Muscle layer of duodenum (tissue), 2 donors: ENCODE results near the gene CCHCR1.
"Not testable (repeated sequence)": the region's sequence is repeated elsewhere in the genome, so short reads cannot be mapped to it uniquely, and the experiment has no call there.

Experiments used
- H3K27ac ChIP-seq: one replicate; pipeline ENCODE4 v1.7.0; 2013; ENCODE audit warnings: mild to moderate bottlenecking, low read length
- H3K27me3 ChIP-seq: one replicate; pipeline ENCODE4 v1.7.0; 2013; ENCODE audit warnings: low read depth, mild to moderate bottlenecking, control low read depth, low read length
- H3K36me3 ChIP-seq, 2 donors: one replicate each; pipeline ENCODE4 v1.7.0; 2013; ENCODE audit warnings: low read length in 2 of 2, control low read depth in 1 of 2, mild to moderate bottlenecking in 1 of 2; ENCODE audit not compliant: insufficient read depth in 2 of 2, control insufficient read depth in 1 of 2
- H3K4me1 ChIP-seq, 2 donors: one replicate each; pipeline ENCODE4 v1.7.0; 2013; ENCODE audit warnings: low read length in 2 of 2, mild to moderate bottlenecking in 2 of 2, control low read depth in 1 of 2, moderate library complexity in 1 of 2; ENCODE audit not compliant: insufficient read depth in 2 of 2, control insufficient read depth in 1 of 2
- H3K4me3 ChIP-seq, 2 donors: one replicate each; pipeline ENCODE4 v1.7.0; 2013; ENCODE audit warnings: low read length in 2 of 2, low read depth in 1 of 2, mild to moderate bottlenecking in 1 of 2
- H3K9me3 ChIP-seq, 2 donors: one replicate each; pipeline ENCODE4 v1.7.0; 2013; ENCODE audit warnings: low read length in 2 of 2, control low read depth in 1 of 2, mild to moderate bottlenecking in 1 of 2; ENCODE audit not compliant: control insufficient read depth in 1 of 2
- donor health status: healthy.

CCHCR1 gene, protein sequence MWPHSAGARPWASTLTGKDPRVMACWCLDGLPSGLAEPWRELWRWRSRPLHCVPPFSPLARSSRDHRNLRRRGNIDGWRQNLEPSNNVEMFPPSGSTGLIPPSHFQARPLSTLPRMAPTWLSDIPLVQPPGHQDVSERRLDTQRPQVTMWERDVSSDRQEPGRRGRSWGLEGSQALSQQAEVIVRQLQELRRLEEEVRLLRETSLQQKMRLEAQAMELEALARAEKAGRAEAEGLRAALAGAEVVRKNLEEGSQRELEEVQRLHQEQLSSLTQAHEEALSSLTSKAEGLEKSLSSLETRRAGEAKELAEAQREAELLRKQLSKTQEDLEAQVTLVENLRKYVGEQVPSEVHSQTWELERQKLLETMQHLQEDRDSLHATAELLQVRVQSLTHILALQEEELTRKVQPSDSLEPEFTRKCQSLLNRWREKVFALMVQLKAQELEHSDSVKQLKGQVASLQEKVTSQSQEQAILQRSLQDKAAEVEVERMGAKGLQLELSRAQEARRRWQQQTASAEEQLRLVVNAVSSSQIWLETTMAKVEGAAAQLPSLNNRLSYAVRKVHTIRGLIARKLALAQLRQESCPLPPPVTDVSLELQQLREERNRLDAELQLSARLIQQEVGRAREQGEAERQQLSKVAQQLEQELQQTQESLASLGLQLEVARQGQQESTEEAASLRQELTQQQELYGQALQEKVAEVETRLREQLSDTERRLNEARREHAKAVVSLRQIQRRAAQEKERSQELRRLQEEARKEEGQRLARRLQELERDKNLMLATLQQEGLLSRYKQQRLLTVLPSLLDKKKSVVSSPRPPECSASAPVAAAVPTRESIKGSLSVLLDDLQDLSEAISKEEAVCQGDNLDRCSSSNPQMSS

DNA sequence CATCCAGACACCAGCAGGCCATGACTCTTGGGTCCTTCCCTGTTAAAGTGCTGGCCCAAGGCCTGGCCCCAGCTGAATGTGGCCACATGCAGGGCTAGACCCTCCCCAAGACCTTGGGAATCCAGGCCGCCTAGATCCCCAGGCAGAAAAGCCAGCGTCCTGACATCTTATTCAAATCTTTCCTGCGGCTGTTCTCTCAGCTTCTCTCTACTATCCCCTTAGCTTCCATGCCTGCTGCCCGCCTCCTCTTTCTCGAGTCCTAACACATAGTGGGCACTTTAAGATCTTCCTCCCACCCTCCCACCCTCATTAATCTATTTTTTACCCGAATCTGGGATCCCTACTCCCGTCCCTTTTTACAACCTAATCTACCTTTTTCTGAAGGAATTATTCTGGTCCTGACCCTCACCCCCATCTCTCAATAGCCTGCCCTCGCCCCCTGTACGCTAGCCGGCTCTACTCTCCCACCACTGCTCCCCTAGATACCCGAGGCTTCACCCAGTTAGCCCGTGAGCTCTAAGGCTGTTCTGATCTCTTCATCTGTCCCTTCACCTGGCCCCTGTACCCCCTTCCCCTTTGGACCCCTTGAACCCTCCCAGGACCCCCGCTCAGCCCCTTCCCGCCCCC is at the start of gene CCHCR1:
Gene CCHCR1 (minus strand): TSS at position 290 of the 627 bp plus-strand sequence. CDS start 202 bp downstream, at position 88.
- Histone ChIP-seq H3K4me1 (peaks cover 4 to 17% of the 10 kb centered on the region in 2 donors), H3K9me3 (no peaks in the 10 kb centered on the region), H3K27me3 (no peaks in the 10 kb centered on the region), H3K4me3 (peak within 1 kb of the TSS; percentile 78 to 83), H3K36me3 (peaks cover 0 to 7% of the 10 kb centered on the region in 2 donors), H3K27ac (no peak within 1 kb of the TSS)

DNA sequence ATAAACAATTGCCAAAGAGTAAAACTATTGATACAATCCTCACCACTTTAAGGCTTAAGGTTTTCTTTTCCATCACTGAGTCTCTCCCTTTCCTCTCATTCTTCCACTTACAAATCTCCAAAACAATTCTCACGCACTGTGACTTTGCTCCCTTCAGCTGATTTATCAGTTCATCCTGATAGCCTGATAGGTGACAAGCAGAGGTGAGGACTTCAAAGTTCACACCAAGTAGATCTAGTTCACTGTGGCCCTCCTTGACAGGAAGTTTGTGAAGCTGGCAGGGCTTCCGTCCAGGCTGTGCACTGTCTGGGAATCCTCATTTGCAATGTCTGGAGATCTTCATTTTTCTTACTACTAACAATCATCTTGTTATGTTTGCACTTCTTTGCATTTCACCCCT is 48.0 kb upstream of the CCHCR1 start:
- H3K36me3 ChIP-seq, result peaks cover 0 to 5% of the 10 kb centered on the region in 2 donors
- H3K4me3 ChIP-seq, result no peak overlapping the region
- H3K27ac ChIP-seq, result peak overlapping the region; percentile 31
- no peaks in the 10 kb centered on the region for H3K27me3 ChIP-seq
- peaks cover 16 to 26% of the 10 kb centered on the region in 2 donors for H3K4me1 ChIP-seq
- peaks cover 0 to 5% of the 10 kb centered on the region in 2 donors for H3K9me3 ChIP-seq

DNA sequence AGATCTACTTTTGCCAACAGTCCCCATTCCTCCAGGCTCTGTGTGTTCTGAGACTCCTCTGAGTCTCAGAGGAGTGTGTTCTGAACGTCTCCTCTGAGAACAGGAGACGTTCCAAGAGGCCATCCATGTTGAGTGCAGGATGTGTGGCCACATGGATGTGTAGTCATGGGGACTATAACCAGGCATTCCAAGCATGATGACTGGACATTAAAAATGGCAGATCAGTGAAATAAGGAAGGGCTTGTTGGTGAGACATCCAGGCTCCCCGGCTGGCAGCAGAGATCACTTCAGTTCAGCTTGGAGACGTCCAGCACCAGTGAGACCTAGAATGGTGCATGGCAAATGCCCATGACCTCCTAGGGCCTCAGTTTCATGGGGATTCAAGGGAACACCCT is 47.1 kb upstream of the CCHCR1 start:
- Histone ChIP-seq H3K4me3 (no peak overlapping the region), H3K27ac (peak overlapping the region; percentile 10), H3K9me3 (peaks cover 0 to 9% of the 10 kb centered on the region in 2 donors), H3K36me3 (peaks cover 0 to 5% of the 10 kb centered on the region in 2 donors), H3K4me1 (peaks cover 16 to 26% of the 10 kb centered on the region in 2 donors), H3K27me3 (no peaks in the 10 kb centered on the region)

DNA sequence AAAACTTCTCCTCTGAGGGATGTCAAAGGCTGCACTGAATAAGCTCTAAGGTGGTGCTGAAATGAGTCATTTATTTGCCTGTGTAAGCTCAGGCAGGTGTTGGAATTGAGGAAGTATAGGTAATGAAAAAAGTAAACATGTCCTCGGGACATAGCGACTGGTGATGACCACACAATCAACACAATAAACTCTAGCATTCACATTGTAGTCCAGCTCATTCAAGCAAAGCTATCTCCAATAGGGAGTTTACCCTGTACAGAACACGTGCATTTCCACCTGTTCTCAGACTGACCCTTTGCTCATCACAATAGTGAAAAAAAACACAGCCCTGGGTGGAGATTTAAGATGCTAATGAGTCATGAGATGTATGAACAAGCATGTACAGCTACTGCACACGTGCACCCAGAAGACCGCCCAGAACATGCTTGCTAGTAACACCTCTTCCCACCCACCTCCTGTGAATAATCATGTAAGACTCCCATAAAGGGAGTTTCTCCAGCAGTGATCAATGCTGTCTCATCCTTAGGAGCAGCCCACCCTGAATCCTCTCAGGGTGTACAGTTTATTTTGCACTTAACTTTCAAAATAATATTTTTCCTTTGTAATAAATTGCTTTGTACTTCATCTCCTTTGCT is 45.9 kb upstream of the CCHCR1 start:
- H3K4me1 ChIP-seq, result peaks cover 13 to 28% of the 10 kb centered on the region in 2 donors
- H3K36me3 ChIP-seq, result peaks cover 0 to 5% of the 10 kb centered on the region in 2 donors
- H3K4me3 ChIP-seq, result peak overlapping the region; percentile 50 to 95
- no peaks in the 10 kb centered on the region for H3K27me3 ChIP-seq
- H3K9me3 ChIP-seq, result peaks cover 0 to 9% of the 10 kb centered on the region in 2 donors
- H3K27ac ChIP-seq, result peak overlapping the region; percentile 94

DNA sequence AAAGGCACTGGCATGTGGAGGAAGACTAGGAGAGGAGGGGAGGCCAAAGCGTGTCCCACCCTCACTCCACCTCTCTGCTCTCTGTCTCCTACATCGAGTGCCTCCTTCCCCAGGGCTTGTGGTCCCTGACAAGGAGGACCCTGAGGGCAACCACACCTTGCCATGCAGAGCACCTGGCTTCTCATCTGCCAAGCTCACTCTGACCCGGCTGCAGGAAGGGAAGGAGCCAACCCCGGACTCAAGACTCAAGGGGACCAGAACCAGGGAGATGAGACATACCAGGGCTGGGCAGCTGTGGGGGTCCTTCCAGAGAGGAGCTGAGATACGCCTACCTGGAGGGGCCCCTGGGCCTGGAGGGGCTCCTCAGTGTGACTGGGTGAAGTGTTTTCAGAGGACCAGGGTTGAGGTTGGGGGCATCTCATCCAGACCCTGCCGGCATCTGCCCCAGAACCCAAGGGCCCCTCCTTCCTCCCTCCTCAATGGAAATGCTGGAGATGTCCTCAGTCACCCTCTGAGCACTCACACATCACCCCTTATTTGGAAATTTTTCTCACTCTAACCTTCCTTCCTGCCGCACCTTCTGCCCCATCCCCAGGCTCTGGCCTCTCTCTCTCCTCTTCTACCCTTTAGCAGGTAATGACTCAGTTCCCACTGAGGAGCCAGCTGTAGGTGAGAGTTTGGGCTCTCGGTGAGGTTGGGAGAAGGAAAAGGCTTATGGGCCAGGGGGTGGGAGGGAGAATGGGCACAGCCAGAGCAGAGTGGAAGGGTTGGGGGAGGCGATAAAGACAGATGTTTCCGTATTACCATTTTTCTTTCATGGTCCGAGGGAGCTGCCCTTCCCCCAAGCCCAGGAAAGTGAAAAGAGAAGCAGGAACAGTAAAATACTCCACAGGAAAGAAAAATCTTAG is 44.9 kb upstream of the CCHCR1 start:
- Histone ChIP-seq H3K4me3 (no peak overlapping the region), H3K27me3 (no peaks in the 10 kb centered on the region), H3K9me3 (peaks cover 0 to 9% of the 10 kb centered on the region in 2 donors), H3K27ac (peak overlapping the region; percentile 94), H3K36me3 (peaks cover 0 to 5% of the 10 kb centered on the region in 2 donors), H3K4me1 (peaks cover 13 to 29% of the 10 kb centered on the region in 2 donors)

DNA sequence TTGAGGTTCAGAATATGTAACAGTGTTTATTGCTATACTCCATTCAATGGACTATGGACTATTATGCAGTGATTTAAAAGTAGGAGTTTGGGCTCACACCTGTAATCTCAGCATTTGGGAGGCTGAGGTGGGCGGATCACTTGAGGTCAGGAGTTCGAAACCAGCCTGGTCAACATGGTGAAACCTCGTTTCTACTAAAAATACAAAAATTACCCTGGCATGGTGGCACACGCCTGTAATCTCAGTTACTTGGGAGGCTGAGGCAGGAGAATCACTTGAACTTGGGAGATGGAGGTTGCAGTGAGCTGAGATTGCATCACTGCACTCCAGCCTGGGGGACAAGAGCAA is 41.5 kb upstream of the CCHCR1 start:
- not testable (repeated sequence) for H3K27me3 ChIP-seq, H3K9me3 ChIP-seq, H3K36me3 ChIP-seq
- H3K4me3 ChIP-seq, result peak overlapping the region in 1 of 2 donors; percentile 37
- H3K4me1 ChIP-seq, result peaks cover 13 to 33% of the 10 kb centered on the region in 2 donors
- H3K27ac ChIP-seq, result peak overlapping the region; percentile 23

DNA sequence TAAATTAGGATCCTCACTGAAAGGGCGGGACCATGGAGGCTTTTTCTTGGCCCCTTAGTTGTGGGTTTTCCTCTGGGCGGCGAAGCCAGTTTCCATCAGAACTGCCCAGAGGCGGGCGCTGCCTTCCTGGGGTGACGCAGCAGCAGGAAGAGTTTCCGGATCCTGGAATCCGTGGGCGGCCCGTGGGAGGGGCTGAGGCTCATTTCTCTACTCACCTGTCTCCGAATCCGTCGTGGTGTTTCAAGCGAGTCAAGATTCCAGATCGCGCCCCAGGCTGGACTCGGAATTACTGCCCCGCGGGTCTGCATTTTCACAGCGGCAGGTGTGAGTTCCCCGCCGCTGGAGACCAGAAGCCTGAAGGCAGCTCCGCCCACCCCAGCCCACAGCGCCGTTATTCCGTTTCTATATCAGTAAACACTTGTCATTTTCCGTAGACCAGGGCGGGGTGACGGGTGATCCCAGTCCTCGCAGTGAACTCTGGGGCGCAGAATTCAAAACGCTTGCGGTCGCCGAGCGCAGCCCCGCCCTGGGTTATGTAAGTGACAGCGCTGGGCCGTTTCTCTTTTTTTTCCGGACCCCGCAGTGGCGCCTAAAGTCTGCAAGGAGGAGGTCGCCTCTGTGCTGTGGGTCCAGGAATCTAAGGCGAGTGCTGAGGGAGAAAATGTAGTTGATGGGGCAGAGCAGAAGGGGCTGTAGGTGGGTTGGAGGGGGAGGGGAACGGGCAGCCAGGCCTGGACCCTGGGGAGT is 40.1 kb upstream of the CCHCR1 start:
- peak overlapping the region; percentile 93 for H3K27ac ChIP-seq
- peaks cover 0 to 5% of the 10 kb centered on the region in 2 donors for H3K36me3 ChIP-seq
- peaks cover 5 to 21% of the 10 kb centered on the region in 2 donors for H3K4me1 ChIP-seq
- H3K4me3 ChIP-seq, result peak overlapping the region; percentile 58 to 70
- H3K9me3 ChIP-seq, result peaks cover 0 to 9% of the 10 kb centered on the region in 2 donors
- no peaks in the 10 kb centered on the region for H3K27me3 ChIP-seq

DNA sequence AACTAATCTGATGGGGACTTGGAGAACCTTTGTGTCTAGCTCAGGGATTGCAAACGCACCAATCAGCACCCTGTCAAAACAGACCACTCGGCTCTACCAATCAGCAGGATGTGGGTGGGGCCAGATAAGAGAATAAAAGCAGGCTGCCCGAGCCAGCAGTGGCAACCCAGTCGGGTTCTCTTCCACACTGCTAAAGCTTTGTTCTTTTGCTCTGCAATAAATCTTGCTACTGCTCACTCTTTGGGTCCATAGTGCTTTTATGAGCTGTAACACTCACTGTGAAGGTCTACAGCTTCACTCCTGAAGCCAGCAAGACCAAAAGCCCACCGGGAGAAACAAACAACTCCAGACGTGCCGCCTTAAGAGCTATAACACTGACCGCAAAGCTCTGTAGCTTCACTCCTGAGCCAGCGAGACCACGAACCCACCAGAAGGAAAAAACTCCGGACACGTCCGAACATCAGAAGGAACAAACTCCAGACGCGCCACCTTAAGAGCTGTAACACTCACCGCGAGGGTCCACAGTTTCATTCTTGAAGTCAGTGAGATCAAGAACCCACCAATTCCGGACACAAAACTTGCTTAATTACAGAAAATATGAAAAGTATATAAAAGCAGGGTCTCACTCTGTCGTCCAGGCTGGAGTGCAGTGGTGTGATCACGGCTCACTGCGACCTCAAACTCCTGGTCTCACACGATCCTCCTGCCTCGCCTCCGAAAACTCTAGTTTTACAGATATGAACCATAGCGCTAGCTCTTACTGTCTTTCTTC is 38.8 kb upstream of the CCHCR1 start:
- H3K4me3 ChIP-seq, result peak overlapping the region; percentile 58 to 70

DNA sequence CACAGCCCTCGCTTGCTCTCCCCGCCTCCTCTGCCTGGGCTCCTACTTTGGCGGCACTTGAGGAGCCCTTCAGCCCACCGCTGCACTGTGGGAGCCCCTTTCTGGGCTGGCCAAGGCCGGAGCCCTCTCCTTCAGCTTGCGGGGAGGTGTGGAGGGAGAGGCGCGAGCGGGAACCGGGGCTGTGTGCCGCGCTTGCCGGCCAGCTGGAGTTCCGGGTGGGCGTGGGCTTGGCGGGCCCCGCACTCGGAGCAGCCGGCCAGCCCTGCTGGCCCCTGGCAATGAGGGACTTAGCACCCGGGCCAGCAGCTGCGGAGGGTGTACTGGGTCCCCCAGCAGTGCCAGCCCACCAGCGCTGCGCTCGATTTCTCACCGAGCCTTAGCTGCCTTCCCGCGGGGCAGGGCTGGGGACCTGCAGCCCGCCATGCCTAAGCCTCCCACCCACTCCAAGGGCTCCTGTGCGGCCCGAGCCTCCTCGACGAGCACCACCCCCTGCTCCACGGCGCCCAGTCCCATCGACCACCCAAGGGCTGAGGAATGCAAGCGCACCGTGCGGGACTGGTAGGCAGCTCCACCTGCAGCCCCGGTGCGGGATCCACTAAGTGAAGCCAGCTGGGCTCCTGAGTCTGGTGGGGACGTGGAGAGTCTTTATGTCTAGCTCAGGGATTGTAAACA is 37.8 kb upstream of the CCHCR1 start:
- not testable (repeated sequence) for H3K9me3 ChIP-seq, H3K4me3 ChIP-seq, H3K36me3 ChIP-seq, H3K27ac ChIP-seq, H3K27me3 ChIP-seq
- H3K4me1 ChIP-seq, result peaks cover 0 to 12% of the 10 kb centered on the region in 2 donors

More for the DNA sequence above, 38.8 kb upstream of the CCHCR1 start:
- not testable (repeated sequence) for H3K27me3 ChIP-seq, H3K27ac ChIP-seq, H3K36me3 ChIP-seq, H3K9me3 ChIP-seq
- peaks cover 0 to 12% of the 10 kb centered on the region in 2 donors for H3K4me1 ChIP-seq
